Frontal cortex (tissue), 4 donors: Measurements from ENCODE around the gene FRAS1. TPM values are rescaled to one million over a fixed set of nuclear protein-coding genes. Genes with fewer than 3 reads are reported as not detected.
"Not testable (repeated sequence)": the region's sequence is repeated elsewhere in the genome, so short reads cannot be mapped to it uniquely, and the experiment has no call there.

ENCODE experiments used
- DNase-seq, 2 donors: peaks; one replicate each; pipeline ENCODE4 v3.0.0; 2012; ENCODE audit warnings: low spot score in 2 of 2
- FAIRE-seq: peaks from 2 replicates; lab custom pipeline; 2012; peaks lifted over from hg19 to GRCh38; lab: Jason Lieb, UNC
- total RNA-seq: library from RNA; depleted of rRNA; stranded (reverse); fragments of >200 nt; gene quantifications from one replicate; pipeline ENCODE4 v1.2.3, GENCODE V29; 2014
- donor health status: control.
- donor health status: control.
- donor health status: control.

Gene FRAS1
- total RNA-seq, 1 donor from 2014 or later = 13.0 TPM

- peak; percentile 74 for FAIRE-seq
- peak in 1 of 2 donors; percentile 18 for DNase-seq
These were observed 460.0 kb downstream of the FRAS1 start for GRCh38 chr4:78517050-78517652.

DNA sequence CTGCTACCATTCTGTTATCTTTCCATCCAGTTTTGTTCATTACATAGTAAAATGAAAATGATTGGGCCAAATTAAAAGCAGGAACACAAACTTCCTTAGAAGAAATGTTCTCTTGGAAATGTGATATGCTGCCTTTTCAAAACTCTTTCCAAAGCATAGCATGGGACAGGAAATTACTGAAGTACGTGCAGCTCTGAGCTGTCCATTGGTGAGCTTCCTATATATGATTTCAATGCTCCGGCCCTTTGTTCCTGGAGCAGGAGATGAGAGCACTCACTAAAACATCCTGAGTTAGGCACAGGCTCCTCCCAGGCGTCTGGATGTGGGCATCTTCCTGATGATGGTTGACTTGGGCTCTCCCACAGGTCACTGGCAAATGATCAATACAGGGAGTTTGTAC, 461.4 kb downstream of the FRAS1 start:
- no peak for DNase-seq
- FAIRE-seq = no peak

GRCh38 chr4:78519962-78520361, 462.8 kb downstream of the FRAS1 start:
- DNase-seq (no peak), FAIRE-seq (no peak)

- no peak for FAIRE-seq
These were observed 463.7 kb downstream of the FRAS1 start for GRCh38 chr4:78520808-78521226.

DNA sequence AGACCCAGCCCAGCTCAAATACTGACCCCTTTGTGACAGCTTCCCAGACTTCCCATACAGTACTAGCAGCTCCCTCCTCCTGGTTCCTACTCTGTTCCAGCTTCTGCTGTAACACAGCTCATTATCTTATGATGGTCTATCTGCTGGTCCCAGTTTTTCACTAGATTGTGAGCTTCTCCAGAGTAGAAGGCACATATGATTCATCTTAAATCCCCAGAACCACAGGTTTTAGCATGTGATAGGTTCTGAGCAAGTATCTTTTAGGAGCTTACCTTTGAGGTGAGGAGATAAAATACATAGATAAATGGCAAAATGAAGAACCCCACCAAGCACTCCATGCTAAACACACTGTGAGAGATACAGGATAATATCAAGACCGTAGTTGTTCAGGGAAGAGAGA, 466.9 kb downstream of the FRAS1 start:
- no peak for FAIRE-seq

More at GRCh38 chr4:78520808-78521226, 463.7 kb downstream of the FRAS1 start:
- no peak for DNase-seq

GRCh38 chr4:78525559-78525958, 468.4 kb downstream of the FRAS1 start:
- FAIRE-seq = no peak
- DNase-seq = no peak

More for the DNA sequence above, 466.9 kb downstream of the FRAS1 start:
- DNase-seq = no peak

DNA sequence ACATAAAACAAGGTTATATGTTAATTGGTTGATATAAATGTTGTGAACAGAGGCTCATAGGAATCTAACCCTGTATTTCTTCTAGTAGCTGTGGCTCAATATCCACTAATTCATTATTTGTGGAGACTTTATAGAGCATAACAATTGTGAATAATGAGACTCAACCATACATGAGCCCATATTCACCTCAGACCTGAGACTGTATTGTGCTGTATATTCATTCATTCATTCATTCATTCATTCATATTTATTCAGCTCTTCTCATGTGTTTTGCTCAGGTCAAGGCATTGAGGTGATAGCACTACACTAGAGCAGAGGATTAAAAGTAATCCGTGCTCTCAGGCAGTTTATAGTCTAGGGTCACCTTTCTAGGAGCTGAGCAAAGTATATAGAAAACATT, 470.0 kb downstream of the FRAS1 start:
- FAIRE-seq (no peak), DNase-seq (no peak)

DNA sequence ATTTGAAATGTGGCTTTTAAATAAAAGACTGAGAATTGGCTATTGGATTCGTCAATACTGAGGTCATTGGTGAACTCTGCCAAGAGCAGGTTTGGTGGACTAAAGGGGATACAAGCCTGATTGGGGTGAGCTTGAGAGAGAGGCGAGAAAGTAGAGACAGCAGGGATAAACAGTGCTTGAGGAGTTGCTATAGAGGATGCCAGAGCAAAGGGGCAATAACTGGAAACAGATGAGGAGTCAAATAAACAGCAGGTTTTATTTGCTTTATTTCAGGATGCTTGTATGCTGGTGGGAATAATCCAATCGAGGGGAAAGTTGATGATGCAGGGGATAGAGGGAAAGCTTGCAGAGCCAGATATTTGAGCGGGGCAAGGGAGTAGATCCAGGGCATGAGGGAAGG, 470.4 kb downstream of the FRAS1 start:
- FAIRE-seq (no peak), DNase-seq (no peak)

DNA sequence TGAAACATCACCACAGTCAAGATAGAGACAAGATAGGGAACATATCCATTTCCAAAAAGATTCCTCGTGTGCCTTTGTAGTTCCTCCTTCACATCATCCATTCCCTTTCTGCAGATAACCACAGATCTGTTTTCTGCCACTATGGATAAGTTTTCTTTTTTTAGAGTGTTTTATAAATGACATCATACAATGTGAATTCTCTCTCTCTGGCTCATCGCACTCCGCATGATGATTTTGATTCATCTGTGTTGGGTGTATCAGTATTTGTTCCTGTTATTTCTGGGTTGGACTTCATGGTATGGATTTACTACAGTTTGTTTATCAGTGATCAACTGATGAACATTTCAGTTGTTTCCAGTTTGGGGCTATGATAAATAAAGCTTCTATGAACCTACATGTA, 471.2 kb downstream of the FRAS1 start:
- FAIRE-seq (no peak), DNase-seq (no peak)

DNA sequence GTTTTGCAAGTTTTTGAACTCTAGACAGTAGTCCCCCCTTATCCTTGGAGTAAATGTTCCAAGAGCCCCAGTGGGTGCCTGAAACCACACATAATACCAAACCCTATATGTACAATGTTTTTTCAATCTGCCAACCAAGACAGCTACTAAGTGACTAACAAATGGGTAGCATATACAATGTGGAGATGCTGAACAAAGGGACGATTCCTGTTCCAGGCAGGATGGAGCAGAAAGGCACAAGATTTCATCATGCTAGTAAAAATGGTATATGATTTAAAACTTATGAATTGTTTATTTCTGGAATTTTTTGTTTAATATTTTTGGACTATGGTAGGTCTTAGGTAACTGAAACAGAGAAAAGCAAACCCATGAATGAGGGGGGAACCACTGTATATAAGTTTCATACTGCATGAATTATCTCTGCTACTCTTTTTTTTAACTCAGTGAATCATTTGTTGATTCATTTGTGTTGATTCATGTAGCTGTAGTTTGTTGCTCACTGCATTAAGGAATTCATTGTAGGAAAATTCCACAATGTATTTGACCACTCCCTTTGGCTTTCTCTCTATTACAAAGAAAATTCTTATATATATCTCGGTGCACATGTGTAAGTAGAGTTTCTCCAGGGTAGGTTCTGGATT, 472.6 kb downstream of the FRAS1 start:
- FAIRE-seq = no peak
- no peak for DNase-seq

DNA sequence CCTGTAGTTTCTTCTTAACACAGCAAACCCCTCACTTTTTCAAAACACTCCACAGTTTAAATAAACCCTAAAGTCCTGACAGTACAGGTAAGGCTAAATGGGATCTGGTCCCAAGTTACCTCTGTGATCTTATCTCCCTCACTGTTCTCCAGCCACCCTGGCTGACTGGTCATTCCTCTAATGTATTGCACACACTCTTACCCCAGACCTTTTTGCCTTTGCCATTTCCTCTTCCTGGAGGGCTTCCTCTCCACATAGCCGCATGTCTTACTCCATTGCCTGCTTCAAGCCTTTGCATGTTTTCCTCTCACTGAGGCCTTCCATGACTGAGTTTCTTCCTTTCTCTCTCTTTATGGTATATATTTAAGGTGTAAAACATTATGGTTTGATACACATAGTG, 474.9 kb downstream of the FRAS1 start:
- DNase-seq (no peak), FAIRE-seq (no peak)

GRCh38 chr4:78533854-78534253, 476.7 kb downstream of the FRAS1 start:
- DNase-seq (no peak), FAIRE-seq (no peak)

GRCh38 chr4:78534286-78534955, 477.3 kb downstream of the FRAS1 start:
- FAIRE-seq (no peak), DNase-seq (no peak)

DNA sequence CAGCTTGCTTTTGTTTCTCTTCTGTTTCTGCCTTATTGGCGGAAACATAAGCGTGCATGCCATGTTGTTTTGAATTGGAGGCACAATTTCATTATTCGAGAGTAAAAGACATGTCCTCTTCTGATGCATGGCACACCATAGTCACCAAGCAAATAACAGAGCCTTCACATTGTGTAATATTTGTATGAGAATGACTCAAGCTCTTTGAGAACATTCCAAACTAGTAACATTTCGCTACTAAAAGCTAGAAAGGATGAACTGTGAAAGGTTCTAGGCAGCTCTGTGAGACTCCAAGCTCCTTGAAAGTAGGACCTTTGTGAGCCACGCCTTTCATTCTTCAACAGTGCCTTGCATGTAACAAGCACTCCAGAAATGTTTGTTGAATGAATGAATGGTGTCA, 485.2 kb downstream of the FRAS1 start:
- FAIRE-seq (no peak), DNase-seq (no peak)

DNA sequence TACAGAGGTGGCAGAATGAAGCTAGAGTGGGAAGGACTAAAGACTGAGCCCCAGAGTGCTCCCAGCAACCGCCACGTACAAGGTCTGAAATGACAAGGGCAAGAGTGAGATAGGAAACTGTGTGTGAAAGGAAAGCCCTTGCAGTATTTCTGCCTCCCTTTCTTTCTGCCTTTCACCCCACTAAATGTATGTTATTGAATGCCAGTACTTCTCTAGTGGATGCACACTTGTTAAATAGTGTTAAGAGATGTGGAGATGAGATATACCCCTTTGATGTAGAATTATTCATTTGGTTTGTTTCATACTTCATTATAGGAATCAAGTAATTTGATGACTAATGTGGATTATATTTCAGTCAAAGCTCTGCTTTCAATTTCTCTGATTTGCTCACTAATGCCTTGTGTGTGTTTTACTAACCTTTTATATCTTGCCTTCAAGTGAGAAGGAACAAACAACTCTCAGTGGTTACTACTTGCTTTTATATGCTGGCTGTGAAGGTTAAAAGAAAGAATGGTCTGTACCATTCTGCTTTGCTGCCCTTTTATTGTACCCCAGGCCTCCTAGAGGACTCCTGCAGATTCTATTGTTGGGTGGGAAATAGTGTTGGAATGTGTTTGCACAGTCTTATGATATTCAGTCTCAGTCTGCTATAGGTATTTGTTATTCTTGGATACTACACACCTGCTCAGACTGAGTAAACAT, 486.5 kb downstream of the FRAS1 start:
- FAIRE-seq (no peak), DNase-seq (no peak)

GRCh38 chr4:78544678-78545077, 487.6 kb downstream of the FRAS1 start:
- no peak for DNase-seq
- FAIRE-seq = no peak

DNA sequence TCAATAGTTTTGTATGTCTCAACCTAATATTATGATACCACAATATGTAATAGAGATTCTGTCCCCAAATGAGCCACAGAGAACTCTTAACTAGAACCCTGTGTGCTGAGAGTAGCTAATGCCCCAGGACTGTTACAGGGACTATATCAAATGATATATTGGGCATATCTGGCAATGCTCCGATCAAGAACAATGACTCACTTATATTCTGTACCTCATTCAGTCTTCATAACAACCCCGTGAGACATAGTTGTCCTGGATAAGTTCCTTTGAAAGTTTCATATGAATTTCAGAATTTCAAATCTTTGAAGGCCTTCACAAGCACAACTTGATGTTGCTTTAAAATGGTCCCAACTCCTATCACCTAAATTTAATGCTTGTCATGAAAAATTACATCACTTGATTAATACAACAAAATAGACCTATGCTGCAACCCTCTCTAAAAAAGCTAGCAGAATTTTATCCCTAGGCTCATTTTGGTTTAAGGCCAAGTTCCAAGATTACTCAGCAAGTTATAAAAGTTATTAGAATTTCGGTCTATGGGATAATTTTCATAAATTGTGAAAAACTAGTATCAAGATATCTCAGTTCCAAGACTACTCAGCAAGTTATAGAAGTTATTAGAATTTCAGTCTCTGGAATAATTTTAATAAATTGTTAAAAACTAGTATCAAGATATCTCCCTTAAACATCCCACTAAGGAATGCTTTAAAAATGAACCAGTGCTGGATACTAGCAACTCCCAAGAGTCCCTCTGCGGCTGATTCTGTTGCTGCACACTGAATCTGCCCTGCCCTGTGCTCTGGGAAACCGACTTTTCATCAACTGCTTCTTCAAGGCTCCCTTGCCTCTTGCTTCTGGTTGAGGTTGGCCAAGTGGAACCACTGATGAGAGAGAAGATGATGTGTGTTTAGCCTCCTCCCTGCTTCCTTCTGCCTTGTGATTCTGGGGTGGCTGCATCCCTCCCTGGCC, 488.4 kb downstream of the FRAS1 start:
- FAIRE-seq = no peak
- no peak for DNase-seq

DNA sequence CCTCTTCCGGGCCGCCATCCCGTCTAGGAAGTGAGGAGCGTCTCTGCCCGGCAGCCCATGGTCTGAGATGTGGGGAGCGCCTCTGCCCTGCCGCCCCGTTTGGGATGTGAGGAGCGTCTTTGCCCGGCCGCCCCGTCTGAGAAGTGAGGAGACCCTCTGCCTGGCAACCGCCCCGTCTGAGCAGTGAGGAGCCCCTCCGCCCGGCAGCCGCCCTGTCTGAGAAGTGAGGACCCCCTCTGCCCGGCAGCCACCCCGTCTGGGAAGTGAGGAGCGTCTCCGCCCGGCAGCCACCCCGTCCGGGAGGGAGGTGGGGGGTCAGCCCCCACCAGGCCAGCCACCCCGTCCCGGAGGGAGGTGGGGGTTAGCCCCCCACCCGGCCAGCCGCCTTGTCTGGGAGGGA, 490.8 kb downstream of the FRAS1 start:
- FAIRE-seq = not testable (repeated sequence)

DNA sequence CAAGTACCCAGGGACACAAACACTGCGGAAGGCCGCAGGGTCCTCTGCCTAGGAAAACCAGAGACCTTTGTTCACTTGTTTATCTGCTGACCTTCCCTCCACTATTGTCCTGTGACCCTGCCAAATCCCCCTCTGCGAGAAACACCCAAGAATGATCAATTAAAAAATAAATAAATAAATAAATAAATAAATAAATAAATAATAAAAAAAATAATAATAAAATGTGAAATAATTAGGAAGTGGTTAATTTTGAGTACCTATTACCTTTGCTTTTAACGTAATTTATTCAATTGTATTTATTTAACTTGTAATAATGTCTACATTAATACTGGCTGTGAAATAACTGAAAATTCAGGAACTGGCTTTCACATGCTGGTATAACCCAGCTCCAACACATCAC, 491.8 kb downstream of the FRAS1 start:
- not testable (repeated sequence) for FAIRE-seq, DNase-seq

More for the DNA sequence above, 490.8 kb downstream of the FRAS1 start:
- DNase-seq = not testable (repeated sequence)
